ENCODE measurements around the gene NME9.
A peak's percentile ranks its signal among the peaks of the same experiment; 100 is the strongest.

NME9 gene

DNA sequence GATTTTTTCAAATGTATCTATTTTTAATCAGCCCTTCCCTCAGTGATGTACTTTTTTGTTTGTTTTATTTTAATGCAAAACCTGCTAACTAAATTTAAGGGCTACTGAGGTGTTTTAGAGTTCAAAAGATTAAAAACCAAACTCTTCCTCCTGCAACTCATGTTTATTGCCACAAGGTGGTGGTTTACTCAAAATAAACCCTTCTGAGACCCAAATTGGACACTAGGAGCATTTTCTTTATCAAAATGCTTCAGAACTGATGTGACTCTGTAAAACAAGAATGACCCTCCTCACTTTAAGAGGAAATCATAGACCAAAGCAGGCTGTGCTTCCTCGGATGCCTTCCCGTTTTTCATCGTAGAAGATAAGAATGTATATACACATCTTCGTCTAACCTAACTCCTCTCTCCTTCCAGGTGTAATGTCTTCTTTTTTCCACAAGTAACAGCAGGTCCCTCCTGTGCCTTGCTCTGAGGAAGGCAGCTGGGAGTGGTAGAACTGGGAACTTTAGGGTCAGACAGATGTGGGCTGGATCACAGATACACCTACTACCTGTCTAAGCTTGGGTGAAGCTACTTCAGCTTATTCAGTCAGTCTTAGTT lies 2.9 kb upstream of the NME9 start:
- peak; percentile 22 for DNase-seq (ENCODE audit: low spot score)

DNA sequence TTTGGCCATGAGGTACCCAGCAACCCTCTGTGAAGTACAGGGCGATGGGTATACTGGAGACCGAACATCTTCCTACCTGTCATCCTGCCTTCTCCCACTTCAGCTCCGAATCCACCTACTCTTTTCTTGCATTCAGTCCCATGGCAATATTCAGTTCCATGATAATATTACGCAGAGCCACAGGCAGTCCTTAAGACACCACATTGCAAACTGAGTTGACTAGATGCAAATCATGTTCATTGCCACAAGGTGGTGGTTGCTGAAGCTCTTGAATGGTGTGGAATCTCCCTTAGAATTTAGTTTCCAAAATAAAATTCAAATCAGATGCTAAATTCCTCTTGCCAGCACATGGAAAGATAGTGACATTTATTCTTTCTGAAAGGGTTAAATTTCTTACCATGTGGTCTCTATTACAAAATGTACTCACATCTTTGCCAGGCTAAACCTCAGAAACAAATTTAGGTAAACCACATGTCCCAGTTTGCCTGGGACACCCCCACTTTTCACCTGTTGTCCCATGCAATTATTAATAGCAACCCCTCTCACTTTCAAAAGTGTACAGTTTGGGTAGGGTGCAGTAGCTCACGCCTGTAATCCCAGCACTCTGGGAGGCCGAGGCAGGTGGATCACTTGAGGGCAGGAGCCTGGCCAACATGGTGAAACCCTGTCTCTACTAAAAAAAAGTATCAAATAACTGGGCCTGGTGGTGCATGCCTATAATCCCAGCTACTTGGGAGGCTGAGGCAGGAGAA lies 1.7 kb upstream of the NME9 start:
- no peak for DNase-seq (ENCODE audit: low spot score)

- no peak for DNase-seq (ENCODE audit: low spot score)
Observed at GRCh38 chr3:138329984-138330293, 288 bp upstream of the NME9 start.

DNA sequence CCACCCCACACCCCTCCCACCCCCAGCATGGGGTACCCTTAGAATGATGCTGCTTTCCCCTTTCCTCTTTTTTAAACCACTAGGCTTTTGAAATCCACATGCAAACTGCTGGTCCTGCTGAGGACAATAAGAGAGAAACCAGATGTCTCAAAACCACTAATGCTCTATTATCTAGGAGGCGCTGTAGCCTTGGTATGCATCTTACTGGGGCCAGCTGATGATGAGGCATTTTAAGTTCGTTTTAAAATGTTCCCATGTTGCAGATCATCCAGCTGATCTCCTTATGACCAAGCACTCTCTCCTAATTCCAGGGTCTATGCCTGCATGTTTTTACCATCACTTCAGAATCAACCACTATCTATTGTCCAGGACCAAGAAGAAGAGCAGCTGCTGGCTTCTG lies 1.3 kb downstream of the NME9 start:
- no peak for DNase-seq (ENCODE audit: low spot score)

- DNase-seq (ENCODE audit: low spot score), result no peak
Observed at GRCh38 chr3:138327831-138328230, 1.8 kb downstream of the NME9 start.

DNA sequence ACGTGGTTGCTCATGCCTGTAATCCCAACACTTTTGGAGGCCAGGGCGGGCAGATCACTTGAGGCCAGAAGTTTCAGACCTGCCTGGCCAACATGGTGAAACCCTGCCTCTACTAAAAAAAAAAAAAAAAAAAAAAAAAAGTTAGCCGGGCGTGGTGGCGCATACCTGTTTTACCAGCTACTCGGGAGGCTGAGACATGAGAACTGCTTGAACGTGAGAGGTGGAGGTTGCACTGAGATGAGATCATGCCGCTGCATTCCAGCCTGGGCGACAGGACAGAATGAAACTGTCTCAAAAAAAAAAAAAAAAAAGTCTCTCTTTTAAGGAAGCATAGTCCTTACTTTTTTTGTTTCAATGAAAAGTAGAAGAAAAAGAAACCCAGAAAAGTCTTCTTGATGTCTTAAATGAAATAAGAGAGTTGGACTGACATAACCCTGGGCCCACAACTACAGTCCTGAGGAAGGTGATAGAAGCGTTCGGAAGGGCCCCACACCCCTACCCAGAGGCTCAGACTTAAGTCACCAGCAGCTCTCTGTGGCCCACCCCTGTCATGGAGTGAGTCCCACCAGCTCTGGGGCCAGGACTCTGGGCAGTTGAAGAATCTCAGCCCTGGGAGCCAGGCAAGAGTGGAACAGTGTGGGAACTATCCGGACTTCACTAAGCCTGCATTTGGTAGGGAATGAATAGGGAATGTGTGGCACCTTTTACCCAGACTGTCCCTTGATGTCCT lies 2.6 kb downstream of the NME9 start:
- DNase-seq (ENCODE audit: low spot score), result no peak

- no peak for DNase-seq (ENCODE audit: low spot score)
Observed at GRCh38 chr3:138325990-138326389, 3.7 kb downstream of the NME9 start.

GRCh38 chr3:138323971-138324370 lies 5.7 kb downstream of the NME9 start:
- no peak for DNase-seq (ENCODE audit: low spot score)

DNA sequence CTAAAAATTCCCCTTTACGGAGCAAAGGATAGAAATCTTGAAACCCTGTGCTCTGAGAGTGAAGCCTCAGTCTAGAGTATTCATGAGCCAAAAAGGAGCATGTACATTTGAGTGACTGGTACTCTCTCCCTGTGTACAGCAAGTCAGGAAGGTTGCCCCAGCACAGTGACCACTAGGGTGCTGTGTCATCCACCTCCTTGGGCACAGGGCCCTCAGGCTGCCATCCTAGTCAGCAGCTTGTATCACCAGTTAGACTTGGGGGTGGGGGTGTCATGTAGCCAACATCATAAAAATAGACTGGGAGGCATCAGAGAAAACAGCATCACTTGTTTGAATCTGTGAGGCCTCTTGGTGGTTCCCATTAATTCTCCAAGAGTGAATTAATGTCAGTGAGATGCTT lies 12.0 kb downstream of the NME9 start:
- DNase-seq (ENCODE audit: low spot score), result no peak

GRCh38 chr3:138314751-138315150 lies 14.9 kb downstream of the NME9 start:
- DNase-seq (ENCODE audit: low spot score), result no peak

- no peak for DNase-seq (ENCODE audit: low spot score)
Observed at GRCh38 chr3:138310494-138310893, 19.2 kb downstream of the NME9 start.

GRCh38 chr3:138308783-138309182 lies 20.9 kb downstream of the NME9 start:
- no peak for DNase-seq (ENCODE audit: low spot score)

DNA sequence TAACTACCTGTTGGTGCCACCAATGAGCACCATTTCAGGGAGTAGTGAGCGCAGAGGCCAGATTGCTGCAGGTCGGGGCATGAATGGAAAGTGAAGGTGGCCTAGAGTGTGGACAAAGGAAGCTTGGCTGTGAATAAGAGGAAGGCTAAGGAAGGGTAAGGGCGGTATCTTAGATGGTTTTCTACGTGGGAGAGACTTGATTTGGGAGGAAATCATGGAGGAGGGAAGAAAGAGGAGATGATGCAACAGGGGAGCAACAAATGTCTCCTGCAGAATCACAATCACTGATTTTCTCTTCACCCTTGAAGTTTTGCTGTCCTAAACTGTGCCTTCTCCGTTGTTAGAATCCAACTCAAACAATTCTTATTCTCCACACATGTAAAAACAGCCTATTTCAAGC lies 21.8 kb downstream of the NME9 start:
- DNase-seq (ENCODE audit: low spot score), result no peak

- DNase-seq (ENCODE audit: low spot score), result no peak
Observed at GRCh38 chr3:138303474-138303873, 26.2 kb downstream of the NME9 start.

- DNase-seq (ENCODE audit: low spot score), result no peak
Observed at GRCh38 chr3:138300647-138301046, 29.0 kb downstream of the NME9 start.

DNA sequence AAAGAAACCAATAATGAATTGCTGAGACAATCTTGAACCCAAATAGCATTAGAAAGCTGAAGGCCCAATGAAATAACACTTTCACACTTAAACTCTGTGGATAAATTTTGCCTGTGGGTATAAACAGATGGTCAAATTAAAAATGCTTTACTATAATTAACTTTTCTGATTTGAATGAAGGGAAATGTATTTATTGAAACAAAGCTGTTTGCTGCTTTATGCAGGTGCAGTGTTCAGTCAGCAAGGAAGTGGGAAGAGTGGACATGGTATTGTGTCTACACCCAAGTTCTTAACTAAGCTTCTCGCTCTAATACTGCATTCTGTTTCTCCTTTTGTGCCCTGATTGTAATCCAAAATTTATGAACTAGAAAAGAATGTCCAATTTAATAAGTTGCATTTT lies 31.8 kb downstream of the NME9 start:
- no peak for DNase-seq (ENCODE audit: low spot score)

DNA sequence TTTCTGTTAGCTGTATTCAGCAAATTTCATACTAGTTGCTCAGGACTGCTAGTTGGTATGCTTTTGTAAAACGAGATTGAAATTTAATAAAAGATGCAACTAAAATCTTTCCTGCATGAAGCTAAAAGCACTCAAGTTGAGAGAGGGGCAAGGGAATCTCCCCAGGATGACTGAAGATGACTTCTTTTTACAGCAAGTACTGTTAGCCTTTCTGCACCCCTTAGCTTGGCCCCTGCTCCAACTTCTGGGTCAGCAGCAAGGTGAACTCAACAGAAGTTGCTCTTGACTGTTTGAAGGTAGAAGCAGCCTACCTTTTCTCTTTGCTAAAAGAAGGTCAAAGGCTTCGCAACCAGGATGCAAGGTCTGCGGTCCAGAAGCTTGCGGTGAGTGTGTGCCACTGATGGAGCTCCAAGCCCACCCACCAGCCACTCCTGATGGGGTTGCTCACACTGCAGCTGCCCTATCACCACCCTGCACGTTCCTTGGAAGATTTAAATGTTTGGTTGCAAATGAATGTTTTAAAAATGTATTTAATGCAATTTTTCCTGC lies 32.5 kb downstream of the NME9 start:
- DNase-seq (ENCODE audit: low spot score), result no peak

DNA sequence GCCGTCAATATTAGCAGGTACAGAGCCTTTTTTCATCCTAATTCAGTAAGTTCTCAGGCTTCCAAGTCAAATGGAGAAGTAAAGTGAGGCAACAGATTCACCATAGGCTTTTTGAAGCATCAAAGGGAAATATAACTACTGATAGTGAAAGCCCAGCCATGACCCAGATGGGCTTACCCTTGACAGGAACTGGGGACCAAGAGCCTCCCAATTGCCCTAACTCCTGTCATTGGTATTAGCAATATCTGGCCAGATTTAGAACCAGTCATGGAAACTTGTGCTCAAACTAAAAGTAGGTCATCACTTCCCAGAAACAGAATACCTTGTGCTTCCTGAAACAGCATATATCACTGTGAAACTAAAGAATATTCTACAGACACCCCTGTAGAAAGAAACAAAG lies 33.0 kb downstream of the NME9 start:
- no peak for DNase-seq (ENCODE audit: low spot score)

DNA sequence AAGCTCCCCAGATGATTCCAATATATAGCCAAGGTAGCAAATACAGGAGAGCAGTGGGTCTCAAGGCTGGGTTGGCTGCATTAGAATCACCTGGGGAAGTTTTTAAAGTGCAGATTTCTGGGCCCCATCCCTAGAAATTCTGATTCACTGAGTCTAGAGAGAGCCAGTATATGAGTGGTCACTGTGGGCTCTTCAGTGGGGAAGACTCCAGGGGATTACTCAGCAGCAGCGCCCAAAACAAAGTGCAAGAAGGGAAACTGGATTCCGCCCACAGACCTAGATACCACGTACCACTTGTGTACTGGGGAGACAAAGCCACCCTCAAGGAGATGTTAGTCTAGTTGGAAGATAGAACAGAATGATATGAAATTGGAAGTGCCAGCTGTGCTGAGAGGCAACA lies 40.0 kb downstream of the NME9 start:
- DNase-seq (ENCODE audit: low spot score), result no peak

DNA sequence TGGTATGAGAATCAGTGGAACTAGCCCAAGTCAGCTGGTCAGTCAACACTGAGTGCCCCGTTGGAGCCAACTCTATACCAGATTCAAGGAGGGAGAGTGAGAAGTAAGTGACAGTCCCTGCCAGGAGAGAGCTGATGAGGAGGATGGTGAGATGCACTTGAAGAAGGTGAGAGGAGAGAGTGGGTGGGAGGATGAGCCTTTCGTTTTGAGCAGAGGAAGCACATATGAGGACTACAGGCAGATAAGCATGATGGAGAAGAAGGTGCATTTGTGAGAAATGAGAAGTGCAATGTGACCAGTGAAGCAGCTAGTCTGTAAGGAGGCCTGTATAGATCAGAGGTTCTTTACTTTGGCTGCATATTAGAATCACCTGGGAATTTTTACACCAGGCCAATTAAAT lies 40.4 kb downstream of the NME9 start:
- DNase-seq (ENCODE audit: low spot score), result no peak

DNA sequence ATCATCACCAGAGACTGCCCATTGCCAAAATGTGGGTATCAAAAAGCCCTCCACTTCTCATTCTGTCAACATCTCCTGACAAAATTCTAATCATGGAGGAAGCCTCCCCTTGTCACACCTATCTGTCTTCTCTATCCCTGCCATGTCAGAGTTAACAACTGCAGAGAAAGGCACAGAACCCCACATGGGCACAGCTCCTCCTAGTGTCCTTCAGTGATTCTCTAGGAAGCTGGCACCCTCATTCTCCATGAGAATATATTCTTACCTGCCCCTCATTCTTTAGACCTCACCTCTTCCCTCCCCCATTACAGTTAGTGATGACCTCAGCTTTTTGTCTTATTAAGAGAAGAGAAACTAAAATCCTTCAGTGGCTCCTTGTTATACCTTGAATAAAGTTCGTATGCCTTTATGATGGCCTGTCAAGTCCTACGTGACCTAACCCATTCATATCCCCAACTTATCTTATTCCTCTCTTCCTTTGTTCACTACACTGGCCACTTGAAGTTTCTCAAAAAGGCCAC lies 44.6 kb downstream of the NME9 start:
- no peak for DNase-seq (ENCODE audit: low spot score)

DNA sequence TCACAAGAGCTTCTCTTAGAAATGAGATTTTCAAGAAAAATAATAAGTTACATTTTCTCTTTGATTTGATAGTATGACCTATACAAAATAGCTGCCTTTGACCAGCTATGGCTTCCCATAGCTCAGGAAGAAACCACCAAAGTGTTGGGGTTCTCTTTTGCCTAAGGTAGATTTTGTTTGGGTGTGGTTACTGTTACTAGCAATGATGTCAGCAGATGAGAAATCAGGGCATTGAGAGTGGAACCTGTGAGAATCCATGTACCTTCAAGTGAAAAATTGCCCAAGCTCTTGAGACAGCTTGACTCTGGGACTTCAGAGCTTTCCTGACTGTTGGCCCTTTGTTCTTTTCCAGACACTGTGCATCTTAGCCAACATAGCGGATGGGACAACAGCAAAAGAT lies 45.6 kb downstream of the NME9 start:
- no peak for DNase-seq (ENCODE audit: low spot score)

DNA sequence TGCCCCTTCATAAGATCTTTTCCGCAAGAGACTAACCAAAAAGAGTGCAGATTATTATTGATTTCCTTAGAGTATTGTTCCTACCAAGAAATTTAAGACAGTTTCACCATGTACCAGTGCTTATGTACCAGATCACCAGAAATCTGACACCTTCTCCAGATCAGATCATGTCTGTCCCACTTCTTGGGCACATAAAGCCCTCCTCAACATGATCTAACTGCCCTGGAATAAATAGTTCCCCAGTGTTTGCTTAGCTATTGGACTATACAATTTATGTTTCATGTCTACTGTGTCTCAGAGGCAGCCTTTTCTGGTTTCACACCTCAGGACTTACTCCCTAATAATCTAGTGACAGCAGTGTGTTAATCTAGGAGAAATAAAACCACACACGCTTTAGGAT lies 46.8 kb downstream of the NME9 start:
- DNase-seq (ENCODE audit: low spot score), result no peak

Measured in iPS-NIHi11 (cell line).